OCI-LY1 (cell line): ENCODE measurements around the gene ACSS1.

Experiments used
- H2AFZ ChIP-seq: fragments of 200-600 bp; sonication (generic), shearing (Covaris generic); 2 replicates; pipeline ENCODE4 v1.6.0; 2014; ENCODE audit warnings: antibody characterized with exemption, mild to moderate bottlenecking, low read length
- H3F3A ChIP-seq: fragments of 200-600 bp; sonication (generic), shearing (Covaris generic); 2 replicates; pipeline ENCODE4 v1.6.0; 2014; ENCODE audit warnings: mild to moderate bottlenecking, antibody characterized with exemption, low read length, moderate library complexity; ENCODE audit not compliant: insufficient read depth
- H3K27ac ChIP-seq: fragments of 200-600 bp; sonication (generic); 2 replicates; pipeline ENCODE4 v1.5.1; 2014; ENCODE audit warnings: low read length, mixed run types, mild to moderate bottlenecking, low read depth; ENCODE audit not compliant: poor library complexity, severe bottlenecking
- H3K27me3 ChIP-seq: fragments of 200-600 bp; sonication (generic); 2 replicates; pipeline ENCODE4 v1.6.0; 2014; ENCODE audit warnings: antibody characterized with exemption, mild to moderate bottlenecking, low read length, moderate library complexity; ENCODE audit not compliant: insufficient read depth
- H3K36me3 ChIP-seq: fragments of 200-600 bp; sonication (generic); 2 replicates; pipeline ENCODE4 v1.6.1; 2014; ENCODE audit warnings: mild to moderate bottlenecking, antibody characterized with exemption, low read length, moderate library complexity, mixed read lengths; ENCODE audit not compliant: insufficient read depth
- H3K4me1 ChIP-seq: fragments of 200-600 bp; sonication (generic); 2 replicates; pipeline ENCODE4 v1.5.1; 2014; ENCODE audit warnings: mild to moderate bottlenecking, low read length, moderate library complexity; ENCODE audit not compliant: insufficient read depth, severe bottlenecking
- H3K4me2 ChIP-seq: fragments of 200-600 bp; sonication (generic), shearing (Covaris generic); 2 replicates; pipeline ENCODE4 v1.6.1; 2014; ENCODE audit warnings: low read length
- H3K4me3 ChIP-seq: fragments of 200-600 bp; sonication (generic); 2 replicates; pipeline ENCODE4 v1.5.1; 2014; ENCODE audit warnings: low read length, low read depth, mild to moderate bottlenecking, mixed read lengths; ENCODE audit not compliant: poor library complexity, severe bottlenecking
- H3K79me2 ChIP-seq: fragments of 200-600 bp; shearing (Covaris generic); 2 replicates; pipeline ENCODE4 v1.6.1; 2016; ENCODE audit warnings: mixed run types, low read length, mixed read lengths; ENCODE audit not compliant: insufficient read depth
- H3K9ac ChIP-seq: fragments of 200-600 bp; sonication (generic), shearing (Covaris generic); 2 replicates; pipeline ENCODE4 v1.6.1; 2014; ENCODE audit warnings: mild to moderate bottlenecking, low read length, mixed read lengths
- H3K9me2 ChIP-seq: fragments of 200-600 bp; sonication (generic), shearing (Covaris generic); 2 replicates; pipeline ENCODE4 v1.6.1; 2014; ENCODE audit warnings: low read depth, mild to moderate bottlenecking, low read length, mixed read lengths
- H3K9me3 ChIP-seq: fragments of 200-600 bp; shearing (Covaris generic); 2 replicates; pipeline ENCODE4 v1.6.1; 2014; ENCODE audit warnings: low read length, mixed read lengths
- H4K20me1 ChIP-seq: fragments of 200-600 bp; sonication (generic), shearing (Covaris generic); 2 replicates; pipeline ENCODE4 v1.6.0; 2016; ENCODE audit warnings: mild to moderate bottlenecking, low read length; ENCODE audit not compliant: insufficient read depth
- EZH2 ChIP-seq: fragments of 200-600 bp; sonication (generic), shearing (Covaris generic); IDR thresholded peaks from 2 replicates; pipeline ENCODE4 v1.8.0; 2017; ENCODE audit warnings: borderline replicate concordance, mixed run types, mild to moderate bottlenecking, antibody characterized with exemption, low read length, moderate library complexity, mixed read lengths
- TF ChIP-seq, protein P1 (sequence below): fragments of 200-600 bp; sonication (generic), shearing (Covaris generic); IDR thresholded peaks from 2 replicates; pipeline ENCODE4 v1.5.1; 2017; ENCODE audit warnings: mild to moderate bottlenecking, antibody characterized with exemption, low read length, moderate library complexity, mixed read lengths

The ACSS1 gene

DNA sequence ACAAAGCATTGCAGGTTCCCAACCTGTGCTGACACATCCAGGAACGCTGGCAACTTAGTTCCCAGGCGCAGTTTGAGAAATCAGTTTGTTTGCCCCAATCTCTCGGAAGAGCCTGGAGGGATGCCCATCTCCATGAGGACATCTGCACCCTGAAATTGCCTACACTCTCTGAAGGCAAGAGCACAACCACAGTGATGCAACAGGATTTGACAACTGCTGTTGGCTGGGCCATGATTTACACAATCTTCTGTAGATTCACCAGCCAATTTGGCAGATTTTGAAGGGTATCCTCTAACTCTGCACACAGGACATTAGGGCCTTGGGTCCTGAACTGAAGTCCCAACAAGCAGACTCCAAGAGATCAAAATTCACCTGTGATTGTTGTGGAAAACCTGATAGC lies 68.8 kb downstream of the ACSS1 start:
- Histone ChIP-seq H3K79me2 (no peaks in the 10 kb centered on the region), H3K4me2 (no peak overlapping the region)

DNA sequence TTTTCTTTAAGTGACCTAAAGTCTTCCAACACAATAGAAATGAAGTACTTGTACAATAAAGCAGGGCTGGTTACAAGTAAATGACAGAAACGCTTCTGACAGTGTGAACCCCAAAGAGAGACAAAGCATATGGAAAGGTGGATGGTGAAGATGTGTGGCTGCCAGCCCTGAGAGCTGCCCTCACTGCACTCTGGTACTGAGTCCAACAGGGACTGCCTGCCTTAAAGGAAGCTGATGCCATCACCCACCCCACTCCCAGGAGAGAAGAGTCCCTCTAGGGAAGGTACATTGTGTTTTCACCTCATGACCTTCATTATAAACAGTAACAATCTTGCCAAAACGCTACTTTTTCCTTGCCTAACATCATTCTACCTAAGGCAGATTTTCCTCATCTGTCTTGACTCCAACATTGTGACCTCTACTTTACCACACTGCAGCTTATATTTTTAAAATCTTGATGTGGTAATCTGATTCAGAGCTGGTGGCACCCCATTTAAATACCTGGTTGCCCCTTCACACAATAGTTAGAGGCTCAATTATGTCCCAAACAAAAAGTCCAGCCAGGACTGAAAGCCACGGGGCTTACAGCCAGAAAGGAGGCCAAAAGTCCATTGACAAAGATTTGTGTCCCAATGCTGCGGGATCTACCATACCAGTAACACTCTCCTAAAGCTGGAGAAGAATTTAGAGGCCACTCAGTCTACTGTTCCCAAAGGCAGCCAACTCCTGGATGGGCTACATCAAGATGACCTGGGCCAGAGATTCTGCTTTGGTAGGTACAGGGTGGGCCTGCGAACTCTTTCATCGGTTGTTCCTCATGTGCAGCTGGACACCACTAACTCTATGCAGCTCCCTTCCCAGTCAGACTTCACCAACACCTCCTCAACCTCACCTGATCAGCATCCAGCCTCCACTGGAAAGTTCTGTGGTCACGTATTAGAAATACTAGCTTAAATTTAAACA lies 69.8 kb downstream of the ACSS1 start:
- Histone ChIP-seq H3K36me3 (peaks cover 3% of the 10 kb centered on the region; the same call in 1 of the 2 replicates), H3K27me3 (no peaks in the 10 kb centered on the region), H3F3A (no peaks in the 10 kb centered on the region), H3K4me1 (peaks cover 22% of the 10 kb centered on the region), H4K20me1 (no peaks in the 10 kb centered on the region), H3K9ac (no peak overlapping the region), H3K9me3 (no peaks in the 10 kb centered on the region), H3K4me2 (no peak overlapping the region), H3K9me2 (no peaks in the 10 kb centered on the region), H3K79me2 (no peaks in the 10 kb centered on the region), H3K27ac (no peak overlapping the region), H2AFZ (no peak overlapping the region), H3K4me3 (no peak overlapping the region)
- TF ChIP-seq, protein P1, sequence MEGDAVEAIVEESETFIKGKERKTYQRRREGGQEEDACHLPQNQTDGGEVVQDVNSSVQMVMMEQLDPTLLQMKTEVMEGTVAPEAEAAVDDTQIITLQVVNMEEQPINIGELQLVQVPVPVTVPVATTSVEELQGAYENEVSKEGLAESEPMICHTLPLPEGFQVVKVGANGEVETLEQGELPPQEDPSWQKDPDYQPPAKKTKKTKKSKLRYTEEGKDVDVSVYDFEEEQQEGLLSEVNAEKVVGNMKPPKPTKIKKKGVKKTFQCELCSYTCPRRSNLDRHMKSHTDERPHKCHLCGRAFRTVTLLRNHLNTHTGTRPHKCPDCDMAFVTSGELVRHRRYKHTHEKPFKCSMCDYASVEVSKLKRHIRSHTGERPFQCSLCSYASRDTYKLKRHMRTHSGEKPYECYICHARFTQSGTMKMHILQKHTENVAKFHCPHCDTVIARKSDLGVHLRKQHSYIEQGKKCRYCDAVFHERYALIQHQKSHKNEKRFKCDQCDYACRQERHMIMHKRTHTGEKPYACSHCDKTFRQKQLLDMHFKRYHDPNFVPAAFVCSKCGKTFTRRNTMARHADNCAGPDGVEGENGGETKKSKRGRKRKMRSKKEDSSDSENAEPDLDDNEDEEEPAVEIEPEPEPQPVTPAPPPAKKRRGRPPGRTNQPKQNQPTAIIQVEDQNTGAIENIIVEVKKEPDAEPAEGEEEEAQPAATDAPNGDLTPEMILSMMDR: no peak
- no peak for TF ChIP-seq EZH2

More for the DNA sequence above, 68.8 kb downstream of the ACSS1 start:
- TF ChIP-seq, protein P1: no peak
- no peak for TF ChIP-seq EZH2
- no peaks in the 10 kb centered on the region for H3K9me2 ChIP-seq
- no peaks in the 10 kb centered on the region for H3K36me3 ChIP-seq
- no peak overlapping the region for H2AFZ ChIP-seq
- H3K4me1 ChIP-seq: peaks cover 29% of the 10 kb centered on the region
- no peaks in the 10 kb centered on the region for H3K27me3 ChIP-seq
- no peak overlapping the region for H3K27ac ChIP-seq
- H3K9me3 ChIP-seq: no peaks in the 10 kb centered on the region
- H3K4me3 ChIP-seq: no peak overlapping the region
- H4K20me1 ChIP-seq: no peaks in the 10 kb centered on the region
- H3K9ac ChIP-seq: no peak overlapping the region
- no peaks in the 10 kb centered on the region for H3F3A ChIP-seq

DNA sequence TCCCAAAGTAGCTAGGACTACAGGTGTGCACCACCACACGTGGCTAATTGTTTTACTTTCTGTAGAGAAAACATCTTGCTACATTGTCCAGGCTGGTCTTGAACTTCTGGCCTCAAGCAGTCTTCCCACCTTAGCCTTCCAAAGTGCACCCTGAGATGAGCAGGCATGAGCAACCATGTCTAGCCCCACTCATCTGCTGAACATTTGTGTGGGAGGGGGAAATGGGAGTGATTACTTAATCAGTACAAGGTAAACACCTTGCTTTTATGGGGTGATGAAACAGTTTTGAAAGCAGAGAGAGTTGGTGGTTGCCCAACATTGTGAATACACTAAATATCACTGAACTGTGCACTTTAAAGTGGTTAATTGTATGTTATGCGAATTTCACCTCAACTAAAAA lies 70.7 kb downstream of the ACSS1 start:
- Histone ChIP-seq H3K4me3 (no peak overlapping the region), H3K4me1 (peaks cover 18% of the 10 kb centered on the region), H2AFZ (no peak overlapping the region), H3K9me2 (no peaks in the 10 kb centered on the region), H3K4me2 (no peak overlapping the region), H3K36me3 (peaks cover 11% of the 10 kb centered on the region; the same call in 1 of the 2 replicates), H3K9ac (no peak overlapping the region), H3K27me3 (no peaks in the 10 kb centered on the region), H3F3A (no peaks in the 10 kb centered on the region), H3K79me2 (no peaks in the 10 kb centered on the region), H3K9me3 (no peaks in the 10 kb centered on the region), H3K27ac (no peak overlapping the region), H4K20me1 (no peaks in the 10 kb centered on the region)
- no peak for TF ChIP-seq EZH2
- TF ChIP-seq, protein P1: no peak
